GM21737 (cell line): ENCODE measurements around the gene NPHP4.

Experiments used
- ATAC-seq: cut with Tn5 transposase; IDR thresholded peaks from one replicate; pipeline ENCODE4 v1.9.1; 2021; ENCODE audit warnings: mild to moderate bottlenecking, moderate library complexity; ENCODE audit not compliant: unreplicated experiment

NPHP4 gene

GRCh38 chr1:5992026-5992813, at the start of gene NPHP4:
Gene NPHP4 (minus strand): TSS chr1:5992425. CDS start chr1:5986289, 6,136 bp downstream.
- ATAC-seq: peak; percentile 80

- ATAC-seq: no peak
These were observed 49.3 kb upstream of the NPHP4 start for GRCh38 chr1:6041432-6042062.

- no peak for ATAC-seq
These were observed 48.7 kb upstream of the NPHP4 start for GRCh38 chr1:6040861-6041415.

- ATAC-seq: no peak
These were observed 48.2 kb upstream of the NPHP4 start for GRCh38 chr1:6040444-6040843.

- no peak for ATAC-seq
These were observed 46.8 kb upstream of the NPHP4 start for GRCh38 chr1:6039031-6039430.

- no peak for ATAC-seq
These were observed 46.4 kb upstream of the NPHP4 start for GRCh38 chr1:6038603-6039002.

- ATAC-seq: peak; percentile 63
These were observed 45.1 kb upstream of the NPHP4 start for GRCh38 chr1:6037338-6037762.

GRCh38 chr1:6035719-6036118, 43.5 kb upstream of the NPHP4 start:
- ATAC-seq: no peak

GRCh38 chr1:6035303-6035702, 43.1 kb upstream of the NPHP4 start:
- no peak for ATAC-seq

- no peak for ATAC-seq
These were observed 42.5 kb upstream of the NPHP4 start for GRCh38 chr1:6034750-6035096.

- no peak for ATAC-seq
These were observed 41.9 kb upstream of the NPHP4 start for GRCh38 chr1:6033986-6034749.

GRCh38 chr1:6033124-6033523, 40.9 kb upstream of the NPHP4 start:
- no peak for ATAC-seq

- ATAC-seq: no peak
These were observed 38.5 kb upstream of the NPHP4 start for GRCh38 chr1:6030547-6031261.

GRCh38 chr1:6030132-6030531, 37.9 kb upstream of the NPHP4 start:
- ATAC-seq: no peak

- no peak for ATAC-seq
These were observed 37.1 kb upstream of the NPHP4 start for GRCh38 chr1:6029351-6029750.

GRCh38 chr1:6028042-6028850, 36.0 kb upstream of the NPHP4 start:
- ATAC-seq: no peak

- no peak for ATAC-seq
These were observed 35.4 kb upstream of the NPHP4 start for GRCh38 chr1:6027591-6027990.

- peak; percentile 85 for ATAC-seq
These were observed 34.0 kb upstream of the NPHP4 start for GRCh38 chr1:6026095-6026809.
